ENCODE data around the gene SLC25A52. TPM values are rescaled to one million over a fixed set of nuclear protein-coding genes. Genes with fewer than 3 reads are reported as not detected.

The SLC25A52 gene
- total RNA-seq, 2 donors from 2014 or later: not detected

GRCh38 chr18:31710826-31711225 lies 49.9 kb downstream of the SLC25A52 start:
- ATAC-seq: no peak
- DNase-seq: no peak
- intact Hi-C loops (cut with DNase I): no loop called here

Other genes starting within 250 kb of the SLC25A52 start
- under 1 TPM in 1 of 2 donors, not detected in 1; 0.34 TPM for gene TTR, start 169.0 kb downstream of the SLC25A52 start, total RNA-seq
- gene B4GALT6, start 76.3 kb downstream of the SLC25A52 start, total RNA-seq: 10 to 100 TPM in 1 of 2 donors, 1 to 10 TPM in 1; 7.9 to 12.0 TPM
- gene TRAPPC8, start 182.2 kb upstream of the SLC25A52 start, total RNA-seq: 10 to 100 TPM; 30.7 to 35.5 TPM

Data from left cardiac atrium (tissue), 4 donors.